SH-SY5Y (cell line): ENCODE data around the gene RAD1.

Experiments
- GATA2 ChIP-seq: IDR thresholded peaks from 2 replicates; pipeline ENCODE4 v1.6.1; 2011; ENCODE audit warnings: mild to moderate bottlenecking, low read depth, low read length
- GATA3 ChIP-seq: IDR thresholded peaks from 2 replicates; pipeline ENCODE4 v1.6.1; 2011; ENCODE audit warnings: low read depth, mild to moderate bottlenecking, low read length, moderate library complexity

DNA sequence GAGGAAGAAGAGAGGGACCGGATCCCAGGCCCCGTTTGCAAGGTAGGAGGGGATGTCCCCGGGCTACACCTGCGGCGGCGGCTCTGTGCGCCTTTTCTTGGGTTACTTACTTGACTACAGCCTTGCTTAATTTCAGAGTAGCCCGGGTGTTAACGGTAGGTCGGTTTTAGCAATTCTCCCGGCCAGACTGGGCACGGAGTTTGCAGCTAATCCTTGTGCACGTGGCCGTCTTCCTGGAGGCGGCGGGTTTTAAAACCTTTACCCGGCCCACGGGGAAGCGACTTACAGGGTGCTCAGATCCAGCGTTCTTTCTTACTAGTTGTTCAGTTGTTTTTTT lies 520 bp upstream of the RAD1 start:
- TF ChIP-seq GATA2: no peak
- no peak for TF ChIP-seq GATA3
